ENCODE data around the gene RHEX. TPM values are rescaled to one million over a fixed set of nuclear protein-coding genes. Genes with fewer than 3 reads are reported as not detected.

The RHEX gene
- polyA plus RNA-seq, 3 donors, result not detected

GRCh38 chr1:206020393-206021007, 32.5 kb upstream of the RHEX start:
- Histone ChIP-seq H3K9ac (ENCODE audit: insufficient read depth, low read length, poor library complexity, severe bottlenecking) (no peak overlapping the region), H3K27me3 (ENCODE audit: control insufficient read depth in 2 of 2, insufficient read depth in 2 of 2, low read length in 2 of 2) (no peaks in the 10 kb centered on the region), H2AFZ (ENCODE audit: insufficient read depth, low read depth, low read length, poor library complexity, severe bottlenecking) (no peak overlapping the region), H3K4me2 (replicated peaks; ENCODE audit: extremely low read depth, low read length, poor library complexity, severe bottlenecking) (no peak overlapping the region), H4K20me1 (ENCODE audit: insufficient read depth, low read length) (no peaks in the 10 kb centered on the region), H3K27ac (ENCODE audit: low read depth in 1 of 2, low read length in 2 of 2) (no peak overlapping the region), H3K79me2 (ENCODE audit: insufficient read depth, low read length) (no peaks in the 10 kb centered on the region), H3K9me3 (replicated peaks in 1 of 2; ENCODE audit: control insufficient read depth in 1 of 2, insufficient read depth in 1 of 2, low read length in 2 of 2) (no peaks in the 10 kb centered on the region), H3K4me3 (replicated peaks in 1 of 3; ENCODE audit: low read depth in 2 of 3, low read length in 3 of 3) (no peak overlapping the region), H3K36me3 (replicated peaks in 1 of 2; ENCODE audit: control insufficient read depth in 1 of 2, insufficient read depth in 2 of 2, low read length in 2 of 2) (no peaks in the 10 kb centered on the region), H3K4me1 (ENCODE audit: control insufficient read depth in 1 of 2, insufficient read depth in 2 of 2, low read length in 2 of 2) (peaks cover 0 to 11% of the 10 kb centered on the region in 2 donors)
- peak overlapping the region in 1 of 7 donors; percentile 41 for H3K27ac Mint-ChIP-seq
- peaks cover 0 to 2% (median 1%) of the 10 kb centered on the region in 3 donors for H3K27me3 Mint-ChIP-seq (ENCODE audit: low read depth in 3 of 3)
- peaks cover 0 to 3% (median 0%) of the 10 kb centered on the region in 7 donors for H3K9me3 Mint-ChIP-seq
- no peak overlapping the region for H3K4me3 Mint-ChIP-seq
- H3K36me3 Mint-ChIP-seq, result no peaks in the 10 kb centered on the region
- 96% methylated on average over 3 of the region's 4 CpGs for WGBS (ENCODE audit: insufficient coverage)
- peaks cover 10% of the 10 kb centered on the region for H3K4me1 Mint-ChIP-seq
- TF ChIP-seq, protein P1, sequence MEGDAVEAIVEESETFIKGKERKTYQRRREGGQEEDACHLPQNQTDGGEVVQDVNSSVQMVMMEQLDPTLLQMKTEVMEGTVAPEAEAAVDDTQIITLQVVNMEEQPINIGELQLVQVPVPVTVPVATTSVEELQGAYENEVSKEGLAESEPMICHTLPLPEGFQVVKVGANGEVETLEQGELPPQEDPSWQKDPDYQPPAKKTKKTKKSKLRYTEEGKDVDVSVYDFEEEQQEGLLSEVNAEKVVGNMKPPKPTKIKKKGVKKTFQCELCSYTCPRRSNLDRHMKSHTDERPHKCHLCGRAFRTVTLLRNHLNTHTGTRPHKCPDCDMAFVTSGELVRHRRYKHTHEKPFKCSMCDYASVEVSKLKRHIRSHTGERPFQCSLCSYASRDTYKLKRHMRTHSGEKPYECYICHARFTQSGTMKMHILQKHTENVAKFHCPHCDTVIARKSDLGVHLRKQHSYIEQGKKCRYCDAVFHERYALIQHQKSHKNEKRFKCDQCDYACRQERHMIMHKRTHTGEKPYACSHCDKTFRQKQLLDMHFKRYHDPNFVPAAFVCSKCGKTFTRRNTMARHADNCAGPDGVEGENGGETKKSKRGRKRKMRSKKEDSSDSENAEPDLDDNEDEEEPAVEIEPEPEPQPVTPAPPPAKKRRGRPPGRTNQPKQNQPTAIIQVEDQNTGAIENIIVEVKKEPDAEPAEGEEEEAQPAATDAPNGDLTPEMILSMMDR (IDR thresholded peaks at IDR 0.05), result no peak
- intact Hi-C loops (cut with micrococcal nuclease), result no loop called here
- DNase-seq, result no peak

GRCh38 chr1:206021008-206021625, 31.9 kb upstream of the RHEX start:
- WGBS (ENCODE audit: insufficient coverage), result 98% methylated on average over 8 of the region's 9 CpGs
- H3K9me3 ChIP-seq (replicated peaks in 1 of 2; ENCODE audit: control insufficient read depth in 1 of 2, insufficient read depth in 1 of 2, low read length in 2 of 2), result no peaks in the 10 kb centered on the region
- H3K79me2 ChIP-seq (ENCODE audit: insufficient read depth, low read length), result no peaks in the 10 kb centered on the region
- H3K27me3 ChIP-seq (ENCODE audit: control insufficient read depth in 2 of 2, insufficient read depth in 2 of 2, low read length in 2 of 2), result no peaks in the 10 kb centered on the region
- Mint-ChIP-seq H3K4me3 (no peak overlapping the region), H3K36me3 (no peaks in the 10 kb centered on the region), H3K27me3 (ENCODE audit: low read depth in 3 of 3) (peaks cover 1 to 2% (median 1%) of the 10 kb centered on the region in 3 donors), H3K27ac (peak overlapping the region in 1 of 7 donors; percentile 27), H3K4me1 (peaks cover 10% of the 10 kb centered on the region), H3K9me3 (peaks cover 0 to 3% (median 0%) of the 10 kb centered on the region in 7 donors)
- H3K27ac ChIP-seq (ENCODE audit: low read depth in 1 of 2, low read length in 2 of 2), result no peak overlapping the region
- H3K4me2 ChIP-seq (replicated peaks; ENCODE audit: extremely low read depth, low read length, poor library complexity, severe bottlenecking), result no peak overlapping the region
- no peak for DNase-seq
- no peaks in the 10 kb centered on the region for H4K20me1 ChIP-seq (ENCODE audit: insufficient read depth, low read length)
- intact Hi-C loops (cut with micrococcal nuclease), result no loop called here
- no peak overlapping the region for H3K9ac ChIP-seq (ENCODE audit: insufficient read depth, low read length, poor library complexity, severe bottlenecking)
- TF ChIP-seq, protein P1 (IDR thresholded peaks at IDR 0.05), result no peak
- H3K36me3 ChIP-seq (replicated peaks in 1 of 2; ENCODE audit: control insufficient read depth in 1 of 2, insufficient read depth in 2 of 2, low read length in 2 of 2), result no peaks in the 10 kb centered on the region
- H3K4me3 ChIP-seq (replicated peaks in 1 of 3; ENCODE audit: low read depth in 2 of 3, low read length in 3 of 3), result no peak overlapping the region
- H2AFZ ChIP-seq (ENCODE audit: insufficient read depth, low read depth, low read length, poor library complexity, severe bottlenecking), result no peak overlapping the region
- peaks cover 0 to 9% of the 10 kb centered on the region in 2 donors for H3K4me1 ChIP-seq (ENCODE audit: control insufficient read depth in 1 of 2, insufficient read depth in 2 of 2, low read length in 2 of 2)
